ENCODE measurements around the gene TMEM131.

DNA sequence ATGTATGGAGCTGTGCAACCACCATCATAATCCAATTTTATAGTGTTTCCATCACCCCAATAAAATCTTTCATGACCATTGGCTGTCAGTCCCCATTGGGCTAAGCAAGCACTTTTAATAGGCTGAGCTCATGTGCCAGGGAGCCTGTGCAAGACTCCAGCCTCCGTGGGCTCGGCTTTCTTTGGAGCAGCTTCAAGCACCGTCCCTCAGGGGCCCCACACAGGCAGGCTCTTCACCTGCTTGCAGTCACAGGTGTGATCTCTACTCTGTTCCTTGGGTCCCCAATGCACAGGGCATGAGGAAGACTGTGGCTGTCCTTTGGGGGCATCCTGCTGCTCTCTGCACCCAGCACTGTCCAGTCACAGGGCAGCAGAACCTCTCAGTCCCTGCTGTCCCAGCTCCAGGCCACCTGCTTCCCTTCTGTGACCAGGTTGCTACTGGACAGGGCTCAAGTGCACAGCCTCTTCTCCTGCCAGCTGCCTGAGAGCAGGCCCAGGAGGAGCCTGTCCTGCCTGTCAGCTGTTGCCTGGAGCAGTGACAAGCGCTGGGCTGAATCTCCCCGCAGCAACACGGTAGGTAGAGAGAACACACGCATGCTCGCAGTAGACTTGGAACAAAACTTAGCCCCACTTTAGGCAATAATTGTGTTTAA, 40.7 kb upstream of the TMEM131 start:
- TF ChIP-seq HOXA7 (CRISPR knock-in tag; IDR thresholded peaks at IDR 0.05; ENCODE audit: borderline replicate concordance) (no peak), ZNF621 (tag by site-specific recombination; IDR thresholded peaks at IDR 0.05) (no peak), ZNF624 (tag by site-specific recombination; IDR thresholded peaks at IDR 0.05) (no peak), KLF16 (tag by site-specific recombination; IDR thresholded peaks at IDR 0.05) (no peak), ZNF211 (tag by site-specific recombination; IDR thresholded peaks at IDR 0.05; ENCODE audit: low read depth) (no peak), ZNF747 (tag by site-specific recombination; IDR thresholded peaks at IDR 0.05) (no peak), ZBTB20 (tag by site-specific recombination; IDR thresholded peaks at IDR 0.05) (no peak), ZNF239 (tag by site-specific recombination; IDR thresholded peaks at IDR 0.05) (no peak), YY1 (tag by site-specific recombination; IDR thresholded peaks at IDR 0.05) (no peak)
- TF ChIP-seq, protein P1, sequence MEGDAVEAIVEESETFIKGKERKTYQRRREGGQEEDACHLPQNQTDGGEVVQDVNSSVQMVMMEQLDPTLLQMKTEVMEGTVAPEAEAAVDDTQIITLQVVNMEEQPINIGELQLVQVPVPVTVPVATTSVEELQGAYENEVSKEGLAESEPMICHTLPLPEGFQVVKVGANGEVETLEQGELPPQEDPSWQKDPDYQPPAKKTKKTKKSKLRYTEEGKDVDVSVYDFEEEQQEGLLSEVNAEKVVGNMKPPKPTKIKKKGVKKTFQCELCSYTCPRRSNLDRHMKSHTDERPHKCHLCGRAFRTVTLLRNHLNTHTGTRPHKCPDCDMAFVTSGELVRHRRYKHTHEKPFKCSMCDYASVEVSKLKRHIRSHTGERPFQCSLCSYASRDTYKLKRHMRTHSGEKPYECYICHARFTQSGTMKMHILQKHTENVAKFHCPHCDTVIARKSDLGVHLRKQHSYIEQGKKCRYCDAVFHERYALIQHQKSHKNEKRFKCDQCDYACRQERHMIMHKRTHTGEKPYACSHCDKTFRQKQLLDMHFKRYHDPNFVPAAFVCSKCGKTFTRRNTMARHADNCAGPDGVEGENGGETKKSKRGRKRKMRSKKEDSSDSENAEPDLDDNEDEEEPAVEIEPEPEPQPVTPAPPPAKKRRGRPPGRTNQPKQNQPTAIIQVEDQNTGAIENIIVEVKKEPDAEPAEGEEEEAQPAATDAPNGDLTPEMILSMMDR (tag by site-specific recombination; IDR thresholded peaks at IDR 0.05), result no peak
- TF ChIP-seq, protein P2, sequence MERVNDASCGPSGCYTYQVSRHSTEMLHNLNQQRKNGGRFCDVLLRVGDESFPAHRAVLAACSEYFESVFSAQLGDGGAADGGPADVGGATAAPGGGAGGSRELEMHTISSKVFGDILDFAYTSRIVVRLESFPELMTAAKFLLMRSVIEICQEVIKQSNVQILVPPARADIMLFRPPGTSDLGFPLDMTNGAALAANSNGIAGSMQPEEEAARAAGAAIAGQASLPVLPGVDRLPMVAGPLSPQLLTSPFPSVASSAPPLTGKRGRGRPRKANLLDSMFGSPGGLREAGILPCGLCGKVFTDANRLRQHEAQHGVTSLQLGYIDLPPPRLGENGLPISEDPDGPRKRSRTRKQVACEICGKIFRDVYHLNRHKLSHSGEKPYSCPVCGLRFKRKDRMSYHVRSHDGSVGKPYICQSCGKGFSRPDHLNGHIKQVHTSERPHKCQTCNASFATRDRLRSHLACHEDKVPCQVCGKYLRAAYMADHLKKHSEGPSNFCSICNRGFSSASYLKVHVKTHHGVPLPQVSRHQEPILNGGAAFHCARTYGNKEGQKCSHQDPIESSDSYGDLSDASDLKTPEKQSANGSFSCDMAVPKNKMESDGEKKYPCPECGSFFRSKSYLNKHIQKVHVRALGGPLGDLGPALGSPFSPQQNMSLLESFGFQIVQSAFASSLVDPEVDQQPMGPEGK (tag by site-specific recombination; IDR thresholded peaks at IDR 0.05), result no peak
- TF ChIP-seq, protein P3, sequence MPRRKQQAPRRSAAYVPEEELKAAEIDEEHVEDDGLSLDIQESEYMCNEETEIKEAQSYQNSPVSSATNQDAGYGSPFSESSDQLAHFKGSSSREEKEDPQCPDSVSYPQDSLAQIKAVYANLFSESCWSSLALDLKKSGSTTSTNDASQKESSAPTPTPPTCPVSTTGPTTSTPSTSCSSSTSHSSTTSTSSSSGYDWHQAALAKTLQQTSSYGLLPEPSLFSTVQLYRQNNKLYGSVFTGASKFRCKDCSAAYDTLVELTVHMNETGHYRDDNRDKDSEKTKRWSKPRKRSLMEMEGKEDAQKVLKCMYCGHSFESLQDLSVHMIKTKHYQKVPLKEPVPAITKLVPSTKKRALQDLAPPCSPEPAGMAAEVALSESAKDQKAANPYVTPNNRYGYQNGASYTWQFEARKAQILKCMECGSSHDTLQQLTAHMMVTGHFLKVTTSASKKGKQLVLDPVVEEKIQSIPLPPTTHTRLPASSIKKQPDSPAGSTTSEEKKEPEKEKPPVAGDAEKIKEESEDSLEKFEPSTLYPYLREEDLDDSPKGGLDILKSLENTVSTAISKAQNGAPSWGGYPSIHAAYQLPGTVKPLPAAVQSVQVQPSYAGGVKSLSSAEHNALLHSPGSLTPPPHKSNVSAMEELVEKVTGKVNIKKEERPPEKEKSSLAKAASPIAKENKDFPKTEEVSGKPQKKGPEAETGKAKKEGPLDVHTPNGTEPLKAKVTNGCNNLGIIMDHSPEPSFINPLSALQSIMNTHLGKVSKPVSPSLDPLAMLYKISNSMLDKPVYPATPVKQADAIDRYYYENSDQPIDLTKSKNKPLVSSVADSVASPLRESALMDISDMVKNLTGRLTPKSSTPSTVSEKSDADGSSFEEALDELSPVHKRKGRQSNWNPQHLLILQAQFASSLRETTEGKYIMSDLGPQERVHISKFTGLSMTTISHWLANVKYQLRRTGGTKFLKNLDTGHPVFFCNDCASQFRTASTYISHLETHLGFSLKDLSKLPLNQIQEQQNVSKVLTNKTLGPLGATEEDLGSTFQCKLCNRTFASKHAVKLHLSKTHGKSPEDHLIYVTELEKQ (tag by site-specific recombination; IDR thresholded peaks at IDR 0.05; ENCODE audit: borderline replicate concordance), result no peak

Measured in HEK293 (cell line).